GM19455 (cell line): ENCODE data around the gene GALNT9.

ENCODE experiments used
- ATAC-seq: cut with Tn5 transposase; IDR thresholded peaks from one replicate; pipeline ENCODE4 v1.9.1; 2021; ENCODE audit not compliant: unreplicated experiment

The GALNT9 gene

DNA sequence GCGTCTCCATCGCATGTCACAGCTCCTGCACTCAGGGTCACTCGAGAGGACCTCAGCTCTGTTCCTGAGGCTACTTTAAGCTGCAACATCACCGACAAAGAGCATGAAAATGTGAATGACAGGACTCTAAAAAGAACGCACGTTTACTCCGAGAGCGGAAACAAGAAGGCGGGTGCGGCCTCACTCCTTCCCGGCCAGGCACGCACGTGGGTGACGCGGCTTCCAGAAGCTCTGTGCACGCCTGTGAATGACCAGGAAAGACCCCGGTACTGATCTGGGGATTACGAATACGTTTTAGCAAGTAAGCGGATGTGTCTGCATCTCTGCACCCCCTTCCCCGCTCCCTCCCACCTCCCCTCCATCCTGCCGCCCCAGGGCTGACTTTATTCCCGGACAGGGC is 15.2 kb upstream of the GALNT9 start:
- ATAC-seq: no peak

DNA sequence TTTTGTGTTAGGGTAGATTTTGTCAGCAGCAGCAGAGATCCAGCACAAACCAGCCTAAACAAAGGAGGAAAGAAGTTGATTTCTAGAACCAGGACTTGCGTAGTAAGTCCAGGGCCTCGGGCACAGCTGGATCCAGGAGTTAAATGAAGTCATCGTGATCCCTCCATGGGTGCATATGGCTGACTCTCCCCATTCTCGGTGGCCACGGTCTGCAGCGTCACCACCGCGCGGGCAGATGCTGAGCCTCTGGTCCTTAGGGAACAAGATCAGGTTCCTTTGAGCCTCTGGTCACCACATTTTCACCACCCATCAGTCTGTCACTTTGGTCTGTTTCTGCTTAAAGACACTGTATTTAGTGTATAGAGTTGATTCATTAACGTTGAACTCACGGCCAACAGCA is 14.8 kb upstream of the GALNT9 start:
- ATAC-seq: no peak

DNA sequence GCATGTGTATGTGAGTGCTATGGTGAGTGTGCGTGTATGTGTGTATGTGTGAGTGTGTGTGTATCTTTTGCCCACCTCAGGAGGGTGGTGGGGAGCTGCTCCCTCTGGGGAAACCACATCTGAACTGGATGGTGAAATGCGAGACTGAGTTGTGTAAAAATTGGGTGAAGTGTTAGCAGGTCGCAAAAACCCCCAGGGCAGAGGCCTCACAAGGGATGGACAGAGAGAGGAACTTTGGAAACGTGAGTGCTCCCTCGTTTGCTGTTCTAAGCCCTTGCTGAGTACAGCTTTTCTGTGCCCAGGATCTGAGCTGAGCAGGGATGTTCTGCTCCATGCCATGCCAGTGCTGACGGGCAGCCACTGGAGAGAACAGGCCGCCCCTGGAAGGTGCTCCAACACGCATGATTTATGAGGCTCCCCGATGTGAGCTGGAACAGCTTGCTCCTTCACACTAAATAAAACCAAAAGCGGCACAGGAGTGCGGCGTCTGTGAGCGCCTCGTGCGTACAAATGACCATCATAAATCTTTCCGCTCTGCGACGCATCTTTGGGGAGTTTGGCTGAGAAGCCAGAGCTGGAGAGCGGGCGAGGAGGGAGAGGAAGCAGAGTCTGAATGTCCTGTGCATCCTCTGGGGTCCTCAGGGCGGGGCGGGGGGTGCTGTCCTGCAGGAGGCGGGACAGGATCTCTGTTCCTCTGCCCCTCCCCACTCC is 14.1 kb upstream of the GALNT9 start:
- no peak for ATAC-seq

DNA sequence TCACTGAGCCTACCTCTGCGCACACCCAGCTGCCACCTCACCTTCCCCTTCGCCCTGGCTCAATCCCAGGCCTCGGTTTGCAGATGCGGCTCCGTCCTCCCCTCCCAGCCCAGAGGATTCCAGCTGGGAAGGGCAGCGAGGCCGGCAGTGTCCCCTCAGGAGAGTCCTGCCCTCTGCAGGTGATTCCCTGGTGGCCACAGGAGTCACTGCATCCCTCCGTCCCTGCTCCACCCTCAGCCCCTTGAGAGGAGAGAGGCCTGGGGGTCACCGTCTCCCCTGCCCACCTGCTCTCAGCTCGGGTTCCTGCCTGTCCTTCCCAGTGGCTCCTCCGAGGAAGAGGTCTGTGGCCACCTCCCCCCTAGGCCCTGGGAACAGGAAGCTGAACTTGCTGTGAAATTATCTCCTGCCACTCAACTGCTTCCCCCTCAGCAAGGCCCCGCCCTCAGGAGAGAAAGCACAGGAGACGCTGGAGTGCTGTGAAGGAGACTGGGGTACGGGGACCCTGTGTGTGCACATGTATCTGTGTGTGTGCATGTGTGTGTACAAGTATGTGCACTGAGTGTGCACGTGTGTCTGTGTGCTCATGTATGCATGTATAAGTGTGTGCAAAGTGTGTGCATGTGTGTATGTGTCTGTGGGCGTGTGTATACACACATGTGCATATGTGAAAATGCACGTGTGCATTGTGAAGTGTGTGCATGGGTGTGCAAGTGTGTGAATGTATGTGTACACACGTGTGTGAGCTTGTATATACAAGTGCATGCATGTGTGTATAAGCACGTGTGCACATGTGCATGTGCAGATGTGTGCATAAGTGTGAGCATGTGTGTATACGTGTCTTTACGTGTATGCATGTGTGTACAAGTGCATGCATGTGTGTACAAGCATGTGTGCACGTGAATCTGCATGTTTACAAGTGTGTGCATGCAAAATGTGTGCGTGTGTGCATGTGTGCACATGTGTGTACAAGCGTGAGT is 13.2 kb upstream of the GALNT9 start:
- no peak for ATAC-seq

DNA sequence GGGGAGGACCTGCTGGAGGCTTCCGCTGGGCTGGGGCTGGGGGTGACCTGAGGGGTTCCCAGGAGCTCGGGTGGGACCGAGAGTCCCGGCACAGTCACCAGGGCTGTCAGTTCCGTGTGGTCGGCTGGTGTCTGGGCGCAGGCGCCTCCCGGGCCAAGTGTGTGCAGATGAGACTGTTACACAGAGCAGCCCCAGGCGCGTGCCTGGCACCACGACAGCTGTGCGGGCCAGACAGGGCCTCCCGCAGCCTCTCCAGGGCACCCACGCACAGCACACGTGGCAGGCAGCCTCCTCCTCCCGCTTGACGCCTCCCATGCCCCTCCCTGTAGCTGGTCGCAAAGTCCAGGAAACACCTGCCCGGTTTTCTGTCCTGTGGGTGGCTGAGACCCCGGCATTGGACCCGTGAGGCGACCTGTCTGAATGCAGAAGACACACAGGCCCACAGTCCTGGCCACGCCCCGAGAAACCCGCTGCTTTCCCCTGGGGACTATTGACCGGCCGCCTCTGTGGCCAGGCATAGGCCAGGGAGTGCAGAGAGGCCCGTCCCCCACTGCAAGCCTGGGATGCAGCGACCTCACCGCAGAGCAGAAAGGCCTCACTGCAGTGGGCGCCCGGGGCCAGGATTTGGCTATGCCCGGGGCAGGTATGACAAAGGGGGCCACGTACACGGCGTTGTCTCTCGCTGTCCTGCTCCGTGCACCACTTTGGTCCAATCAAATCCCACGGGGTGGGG is 12.1 kb upstream of the GALNT9 start:
- no peak for ATAC-seq

DNA sequence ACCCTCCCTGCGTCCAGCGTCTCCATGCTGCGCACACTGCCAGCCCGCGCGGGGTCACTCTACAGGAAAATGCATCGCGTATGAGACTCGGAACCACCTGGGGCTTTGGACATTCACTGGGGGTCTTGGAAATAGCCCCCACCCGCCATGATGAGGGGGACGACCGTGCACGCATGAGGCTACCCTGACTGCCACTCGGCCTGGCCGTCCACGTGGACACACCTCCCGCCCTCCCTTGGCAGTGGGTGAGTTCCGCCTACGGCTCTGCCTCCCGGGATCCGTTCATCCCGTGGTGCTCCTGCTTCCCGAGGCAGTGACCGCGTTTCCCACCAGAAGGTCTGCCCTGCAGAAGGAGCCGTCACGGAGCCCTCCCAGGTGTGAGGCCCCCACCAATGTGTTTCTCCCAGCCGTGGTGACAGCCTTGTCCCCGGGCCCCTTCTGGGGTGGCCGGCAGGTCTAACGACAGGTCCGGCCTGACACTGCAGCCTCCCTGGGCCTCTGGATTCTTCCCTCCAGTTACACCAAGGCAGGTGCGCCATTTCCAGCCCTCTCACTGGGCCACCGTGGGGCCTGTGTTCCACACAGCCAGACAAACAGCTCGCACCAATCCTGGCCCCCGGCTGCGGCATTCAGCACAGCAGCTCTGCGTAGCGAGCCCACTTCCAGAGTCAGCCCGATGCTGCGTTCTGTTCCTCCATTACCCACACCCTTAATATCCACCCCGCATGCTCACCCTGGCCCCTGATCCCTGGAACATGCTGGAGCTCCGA is 11.1 kb upstream of the GALNT9 start:
- ATAC-seq: no peak

DNA sequence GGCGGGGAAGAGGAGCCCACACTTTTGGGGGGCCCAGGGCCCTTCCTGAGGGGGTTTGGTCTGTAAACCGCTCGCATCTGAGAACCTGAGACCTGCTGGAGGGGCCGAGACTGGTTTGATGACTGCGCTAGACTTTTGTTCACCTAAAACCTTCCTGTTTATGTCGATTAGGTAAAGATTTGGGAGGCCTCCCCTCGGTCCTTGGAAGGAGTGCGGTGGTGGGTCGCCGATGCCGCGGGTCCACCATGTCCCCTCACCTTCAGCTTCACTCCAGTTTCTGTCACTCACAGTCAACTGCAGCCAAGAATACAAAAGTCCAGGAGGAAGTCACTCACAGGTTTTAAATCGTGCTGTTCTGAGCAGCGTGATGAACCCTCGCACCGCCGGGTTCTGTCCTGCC is 10.5 kb upstream of the GALNT9 start:
- no peak for ATAC-seq

DNA sequence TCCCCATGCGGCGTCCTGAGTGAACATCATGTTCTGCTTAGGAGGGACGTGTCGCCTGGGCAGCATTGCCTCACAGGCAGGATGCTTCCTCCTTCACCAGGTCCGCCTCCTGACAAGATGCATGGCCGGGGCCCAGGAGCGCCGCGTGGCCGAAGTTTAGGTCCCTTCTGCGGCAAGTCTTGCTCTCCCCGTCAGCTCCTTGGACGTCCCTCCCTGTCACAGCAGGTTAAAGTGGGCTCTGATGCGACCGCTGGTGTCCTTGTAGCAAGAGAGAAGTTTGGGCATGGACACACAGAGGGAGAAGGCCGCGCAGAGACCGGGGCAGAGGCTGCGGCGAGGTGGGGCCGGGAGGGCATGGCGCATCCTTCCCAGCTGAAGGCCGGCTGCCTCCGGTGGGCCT is 9.4 kb upstream of the GALNT9 start:
- ATAC-seq: no peak

DNA sequence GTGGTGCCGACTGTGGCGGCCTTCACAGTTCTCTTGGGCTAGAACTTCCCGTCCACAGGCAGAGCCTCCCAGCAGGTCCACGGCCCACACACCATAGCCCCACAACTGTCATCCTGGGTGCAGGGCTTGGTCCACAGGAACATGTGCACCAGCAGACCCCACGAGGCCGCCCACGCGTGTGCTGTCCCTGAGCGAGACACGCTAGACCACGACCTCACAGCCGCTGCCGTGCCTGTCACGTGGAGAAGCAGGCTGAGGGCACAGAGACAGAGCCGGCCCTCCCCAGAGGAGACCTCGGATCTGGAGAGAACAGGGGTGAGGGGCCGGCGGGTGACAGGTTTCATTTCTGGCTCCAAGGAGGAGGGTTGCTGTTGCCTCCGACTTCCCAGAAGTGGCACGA is 8.9 kb upstream of the GALNT9 start:
- no peak for ATAC-seq

DNA sequence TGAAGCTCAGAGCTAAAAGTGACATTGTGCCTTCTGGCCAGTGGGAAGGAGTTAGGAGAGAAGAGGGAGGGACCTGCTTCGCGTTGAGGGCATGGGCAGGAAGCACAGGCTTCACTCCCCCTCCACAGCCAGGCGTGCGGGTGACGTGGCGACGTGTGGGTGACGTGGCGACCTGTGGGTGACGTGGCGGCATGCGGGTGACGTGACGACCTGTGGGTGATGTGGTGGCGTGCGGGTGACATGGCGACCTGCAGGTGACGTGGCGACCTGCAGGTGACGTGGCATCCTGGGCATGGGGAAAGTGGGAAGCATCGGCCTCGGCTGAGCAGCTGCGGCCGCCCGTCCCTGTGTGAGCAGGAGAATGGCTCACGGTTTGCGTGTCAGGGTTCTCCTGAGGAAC is 8.2 kb upstream of the GALNT9 start:
- no peak for ATAC-seq

DNA sequence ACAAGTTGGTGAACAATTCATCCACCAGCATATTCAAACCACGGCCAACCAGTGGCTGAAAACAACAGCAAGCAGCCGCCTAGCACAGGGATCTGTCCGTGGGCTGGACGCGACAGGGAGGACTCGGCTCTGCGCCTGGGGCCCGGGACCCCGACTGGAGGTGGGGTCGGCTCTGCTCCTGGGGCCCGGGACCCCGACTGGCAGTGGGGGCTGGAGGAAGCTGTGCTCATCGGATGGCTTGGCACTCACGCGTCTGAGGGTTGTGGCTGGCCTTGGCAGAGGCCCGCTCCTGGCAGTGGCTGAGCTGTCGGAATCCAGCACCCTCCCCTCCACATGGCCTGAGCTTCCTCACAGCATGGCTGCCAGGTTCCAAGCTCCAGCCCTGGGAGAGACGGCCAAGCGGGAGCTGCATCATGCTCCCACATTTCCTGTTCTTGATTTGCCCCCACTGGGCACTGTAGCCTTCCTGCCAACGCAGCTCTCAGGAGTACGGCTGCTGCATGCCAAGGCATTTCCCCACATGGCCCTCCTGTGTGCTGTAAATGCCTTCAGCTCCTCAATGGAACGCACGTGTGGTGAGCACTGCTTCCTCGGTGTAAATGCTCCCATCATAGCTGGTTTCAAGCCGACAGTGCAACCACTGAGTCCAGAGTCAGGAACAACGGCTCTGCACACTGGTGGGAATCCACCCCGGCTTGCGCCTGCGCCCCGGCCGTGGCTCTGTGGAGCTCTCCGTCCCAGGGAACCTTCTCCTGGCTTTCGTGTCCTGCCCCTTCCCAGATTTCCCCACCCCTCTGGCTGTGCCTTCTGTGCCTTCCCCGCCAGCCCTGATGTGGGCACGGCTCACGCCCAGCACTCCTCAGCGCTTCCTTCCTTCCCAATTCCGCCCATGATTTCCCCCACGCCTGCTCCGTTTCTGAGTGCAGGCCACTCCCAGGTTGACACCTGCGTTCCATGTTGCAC is 7.3 kb upstream of the GALNT9 start:
- no peak for ATAC-seq

DNA sequence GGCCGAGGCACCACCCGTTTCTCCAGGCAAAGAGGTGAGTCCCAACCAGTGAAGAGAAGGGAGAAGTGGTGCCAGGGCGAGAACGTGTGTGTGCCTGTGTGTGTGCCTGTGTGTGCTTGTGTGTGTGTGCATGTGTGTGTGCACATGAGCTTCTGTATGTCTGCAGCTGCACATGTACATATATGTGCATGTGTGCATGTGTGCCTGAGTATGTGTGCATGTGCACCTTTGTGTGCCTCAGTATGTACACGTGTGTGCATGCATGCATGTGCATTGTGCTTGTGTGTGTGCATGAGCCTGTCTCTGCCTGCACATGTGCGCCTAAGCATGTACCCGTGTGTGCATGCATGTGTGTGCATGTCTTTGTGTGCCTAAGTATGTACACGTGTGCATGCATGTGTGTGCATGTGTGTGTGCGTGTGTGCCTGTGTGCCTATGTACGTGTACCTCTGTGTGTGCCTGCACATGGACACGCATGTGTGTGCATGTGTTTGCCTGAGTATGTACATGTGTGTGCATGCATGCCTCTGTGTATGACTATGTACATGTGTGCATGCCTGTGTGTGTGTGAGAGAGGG is 5.9 kb upstream of the GALNT9 start:
- no peak for ATAC-seq

DNA sequence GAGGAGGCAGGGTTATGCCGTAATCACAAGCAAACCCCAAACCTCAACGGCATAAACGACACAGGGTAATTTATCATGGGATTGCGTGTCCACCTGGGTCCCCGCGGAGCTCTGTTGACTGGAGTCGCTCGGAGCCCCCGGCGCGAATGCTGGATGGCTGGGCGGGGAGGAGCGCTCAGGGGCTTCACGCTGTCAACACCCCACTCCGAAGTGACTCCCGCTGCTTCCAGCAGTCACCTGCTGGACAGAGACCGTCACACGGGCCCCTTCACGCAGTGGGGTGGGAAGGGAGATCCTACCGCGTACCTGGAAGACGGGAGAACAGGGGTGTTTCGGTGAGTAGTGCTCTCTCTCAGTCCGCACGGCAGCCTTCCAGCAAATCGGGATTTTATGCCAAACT is 4.4 kb upstream of the GALNT9 start:
- ATAC-seq: no peak

DNA sequence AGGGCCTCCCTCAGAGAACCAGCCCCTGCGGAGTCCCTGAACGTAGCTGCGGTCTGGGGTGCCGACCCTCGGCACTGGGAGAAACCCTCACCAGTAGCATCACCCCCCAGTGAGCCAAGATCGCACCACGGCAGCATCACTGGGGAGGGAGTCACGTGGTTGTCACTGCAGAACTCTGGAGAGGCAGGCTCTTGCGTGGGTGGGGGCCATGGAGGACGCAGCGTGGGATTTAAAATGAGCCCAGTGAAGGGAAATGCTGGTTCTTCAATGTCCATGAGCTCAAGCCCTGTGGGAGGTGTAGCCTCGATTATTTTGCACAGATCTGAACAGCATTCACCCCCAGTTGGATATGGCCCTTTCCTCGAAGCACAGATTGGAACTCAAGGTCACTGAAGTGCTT is 3.9 kb upstream of the GALNT9 start:
- no peak for ATAC-seq

DNA sequence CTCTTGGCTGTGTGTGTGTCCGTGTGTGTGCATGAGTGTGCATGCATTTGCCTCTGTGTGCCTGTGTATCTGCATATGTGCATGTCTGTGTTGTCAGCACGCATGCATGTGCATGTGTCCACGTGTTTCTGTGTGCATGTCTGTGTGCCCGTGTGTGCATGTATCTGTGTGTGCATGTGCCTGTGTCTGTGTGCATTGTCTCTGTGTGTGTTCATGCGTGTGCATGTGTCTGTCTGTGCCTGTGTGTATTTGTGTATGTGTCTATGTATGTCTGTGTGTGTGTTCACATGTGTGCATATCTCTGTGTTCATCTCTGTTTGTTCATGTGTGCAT is 1.1 kb upstream of the GALNT9 start:
- ATAC-seq: no peak

DNA sequence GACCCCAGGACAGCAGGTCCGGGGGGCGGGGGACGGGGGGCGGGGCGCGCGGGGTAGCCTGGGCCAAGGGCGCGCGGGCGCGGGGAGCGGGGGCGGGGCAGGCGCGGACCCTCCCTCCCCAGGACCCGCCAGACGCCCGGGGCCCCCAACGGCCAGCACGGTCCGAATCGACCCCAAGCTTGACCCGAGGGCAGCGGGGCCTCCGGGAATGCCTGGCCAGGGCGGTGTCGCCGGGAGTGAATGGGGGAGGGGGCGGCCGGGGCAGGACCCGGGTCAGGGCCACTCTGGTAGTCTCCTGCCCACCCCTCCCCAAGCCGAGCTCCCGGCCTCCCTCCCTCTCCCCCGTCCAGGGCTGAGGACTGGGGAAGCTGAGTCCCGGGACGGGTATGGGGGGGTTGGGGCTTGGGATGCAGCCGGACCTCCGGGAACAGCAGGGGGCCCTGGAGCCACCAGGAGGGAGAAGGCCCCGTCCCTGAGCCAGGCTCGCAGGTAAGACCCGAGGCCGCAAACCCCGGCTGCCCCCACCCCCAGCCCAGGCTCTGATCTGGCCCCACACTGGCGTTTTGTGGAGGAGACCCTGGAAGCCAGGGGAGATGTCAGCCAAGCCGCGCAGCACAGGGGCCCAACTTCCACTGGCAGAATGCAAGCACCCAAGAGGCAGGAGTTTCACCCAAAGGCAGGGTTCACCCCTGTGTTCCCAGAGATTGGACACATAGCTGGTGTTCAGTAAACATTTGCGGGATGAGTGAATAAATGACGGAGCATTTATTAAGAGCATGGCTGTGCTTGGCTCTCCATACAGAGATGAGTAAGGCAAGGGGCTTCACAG is 545 bp upstream of the GALNT9 start:
- ATAC-seq: no peak

DNA sequence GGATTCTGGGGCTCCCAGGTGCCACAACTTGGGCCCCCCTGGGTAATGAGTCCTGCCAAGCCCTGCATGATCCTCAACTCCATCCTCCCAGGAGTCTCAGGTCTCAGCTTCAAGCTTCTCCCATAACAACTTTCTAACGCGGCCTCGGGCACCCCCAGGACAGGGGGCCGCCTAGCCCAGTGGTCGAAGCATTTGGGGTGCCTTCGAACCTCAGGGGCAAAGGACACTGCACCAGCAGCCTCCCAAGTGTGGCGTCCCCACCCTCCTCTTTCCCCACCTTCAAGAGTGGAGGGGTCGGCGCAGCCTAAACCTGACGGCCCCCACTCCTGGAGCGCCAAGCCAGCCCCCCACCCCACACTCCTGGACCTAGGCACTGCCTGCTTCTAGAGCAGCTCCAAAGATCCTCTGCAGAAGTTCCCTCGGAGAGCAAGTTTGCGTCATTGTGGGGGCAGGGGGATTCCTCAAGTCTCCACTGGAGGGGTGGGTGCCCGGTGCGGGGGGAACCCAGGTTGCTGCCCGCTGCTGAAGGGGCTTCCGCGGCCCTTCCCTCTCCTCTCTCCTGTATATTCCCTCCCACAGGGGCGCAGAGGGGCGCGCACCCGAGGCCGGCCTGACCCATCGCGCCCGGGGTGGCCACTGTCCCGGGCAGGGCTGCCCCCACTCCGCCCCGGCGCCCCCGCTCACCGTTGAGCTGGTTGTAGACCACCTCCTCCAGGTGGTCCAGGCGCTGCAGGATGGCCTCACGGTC is 933 bp downstream of the GALNT9 start:
- no peak for ATAC-seq
